ENCODE data around the gene OSTF1.
A peak's percentile ranks its signal among the peaks of the same experiment; 100 is the strongest.

The OSTF1 gene

GRCh38 chr9:75105841-75106240 is 17.5 kb downstream of the OSTF1 start:
- 84% methylated on average over 2 of the region's 2 CpGs for WGBS
- peaks cover 2% of the 10 kb centered on the region for H3K4me1 ChIP-seq (ENCODE audit: control insufficient read depth, insufficient read depth, low read depth, low read length)
- H3K4ac ChIP-seq (ENCODE audit: low read depth in 1 of 2, low read length in 2 of 2) = no peak overlapping the region
- H3K4me3 ChIP-seq (ENCODE audit: insufficient read depth in 1 of 2, low read depth in 1 of 2, low read length in 2 of 2) = no peak overlapping the region
- no peaks in the 10 kb centered on the region for H3K9me3 ChIP-seq (ENCODE audit: control insufficient read depth, low read length)
- no peak overlapping the region for H2BK120ac ChIP-seq (ENCODE audit: low read depth, low read length)
- no peak overlapping the region for H3K4me2 ChIP-seq (ENCODE audit: low read length, poor library complexity, severe bottlenecking)
- no peak overlapping the region for H3K18ac ChIP-seq (ENCODE audit: low read depth in 1 of 2, low read length in 2 of 2)
- no peak overlapping the region for H3K27ac ChIP-seq (ENCODE audit: low read length, poor library complexity, severe bottlenecking)
- no peak overlapping the region for H3K9ac ChIP-seq (ENCODE audit: low read length)
- no peak overlapping the region for H2AFZ ChIP-seq (ENCODE audit: low read depth, low read length)
- H3K14ac ChIP-seq (ENCODE audit: low read length in 2 of 2) = no peak overlapping the region
- H3K79me1 ChIP-seq (replicated peaks; ENCODE audit: low read length, poor library complexity, severe bottlenecking) = peaks cover 31% of the 10 kb centered on the region
- no peak for DNase-seq
- no peaks in the 10 kb centered on the region for H3K27me3 ChIP-seq (ENCODE audit: control insufficient read depth in 1 of 2, insufficient read depth in 1 of 2, low read length in 2 of 2)
- no peaks in the 10 kb centered on the region for H3K36me3 ChIP-seq (ENCODE audit: control insufficient read depth in 1 of 2, insufficient read depth in 2 of 2, low read depth in 1 of 2, low read length in 2 of 2)
- no peak overlapping the region for H2AK5ac ChIP-seq (ENCODE audit: low read length, severe bottlenecking)
- H2BK12ac ChIP-seq (ENCODE audit: low read length in 2 of 2) = no peak overlapping the region
- no peak overlapping the region for H2BK15ac ChIP-seq (ENCODE audit: low read depth, poor library complexity, severe bottlenecking)
- H3K23ac ChIP-seq (ENCODE audit: low read length in 2 of 2) = no peak overlapping the region
- H2BK5ac ChIP-seq (ENCODE audit: low read depth, low read length, poor library complexity, severe bottlenecking) = no peak overlapping the region
- H4K91ac ChIP-seq (ENCODE audit: low read length) = no peak overlapping the region
- no peak overlapping the region for H4K8ac ChIP-seq (ENCODE audit: low read length)

GRCh38 chr9:75106857-75107256 is 18.5 kb downstream of the OSTF1 start:
- no peak overlapping the region for H2BK12ac ChIP-seq (ENCODE audit: low read length in 2 of 2)
- H3K18ac ChIP-seq (ENCODE audit: low read depth in 1 of 2, low read length in 2 of 2) = no peak overlapping the region
- no peak for DNase-seq
- no peaks in the 10 kb centered on the region for H3K27me3 ChIP-seq (ENCODE audit: control insufficient read depth in 1 of 2, insufficient read depth in 1 of 2, low read length in 2 of 2)
- H2BK5ac ChIP-seq (ENCODE audit: low read depth, low read length, poor library complexity, severe bottlenecking) = no peak overlapping the region
- H4K8ac ChIP-seq (ENCODE audit: low read length) = no peak overlapping the region
- no peak overlapping the region for H2AK5ac ChIP-seq (ENCODE audit: low read length, severe bottlenecking)
- H2BK15ac ChIP-seq (ENCODE audit: low read depth, poor library complexity, severe bottlenecking) = no peak overlapping the region
- H2BK120ac ChIP-seq (ENCODE audit: low read depth, low read length) = no peak overlapping the region
- H3K9ac ChIP-seq (ENCODE audit: low read length) = no peak overlapping the region
- H3K4me2 ChIP-seq (ENCODE audit: low read length, poor library complexity, severe bottlenecking) = no peak overlapping the region
- H3K4me1 ChIP-seq (ENCODE audit: control insufficient read depth, insufficient read depth, low read depth, low read length) = no peaks in the 10 kb centered on the region
- no peaks in the 10 kb centered on the region for H3K36me3 ChIP-seq (ENCODE audit: control insufficient read depth in 1 of 2, insufficient read depth in 2 of 2, low read depth in 1 of 2, low read length in 2 of 2)
- no peaks in the 10 kb centered on the region for H3K9me3 ChIP-seq (ENCODE audit: control insufficient read depth, low read length)
- H3K79me1 ChIP-seq (replicated peaks; ENCODE audit: low read length, poor library complexity, severe bottlenecking) = peaks cover 28% of the 10 kb centered on the region
- no peak overlapping the region for H2AFZ ChIP-seq (ENCODE audit: low read depth, low read length)
- no peak overlapping the region for H3K27ac ChIP-seq (ENCODE audit: low read length, poor library complexity, severe bottlenecking)
- H3K23ac ChIP-seq (ENCODE audit: low read length in 2 of 2) = no peak overlapping the region
- H4K91ac ChIP-seq (ENCODE audit: low read length) = no peak overlapping the region
- WGBS = 100% methylated on average over 5 of the region's 6 CpGs
- H3K4ac ChIP-seq (ENCODE audit: low read depth in 1 of 2, low read length in 2 of 2) = no peak overlapping the region
- no peak overlapping the region for H3K14ac ChIP-seq (ENCODE audit: low read length in 2 of 2)
- no peak overlapping the region for H3K4me3 ChIP-seq (ENCODE audit: insufficient read depth in 1 of 2, low read depth in 1 of 2, low read length in 2 of 2)

GRCh38 chr9:75108571-75108970 is 20.3 kb downstream of the OSTF1 start:
- Histone ChIP-seq H3K14ac (ENCODE audit: low read length in 2 of 2) (no peak overlapping the region), H3K23ac (ENCODE audit: low read length in 2 of 2) (no peak overlapping the region), H2BK5ac (ENCODE audit: low read depth, low read length, poor library complexity, severe bottlenecking) (no peak overlapping the region), H2AFZ (ENCODE audit: low read depth, low read length) (no peak overlapping the region), H3K27me3 (ENCODE audit: control insufficient read depth in 1 of 2, insufficient read depth in 1 of 2, low read length in 2 of 2) (no peaks in the 10 kb centered on the region), H3K9me3 (ENCODE audit: control insufficient read depth, low read length) (no peaks in the 10 kb centered on the region), H3K4ac (ENCODE audit: low read depth in 1 of 2, low read length in 2 of 2) (no peak overlapping the region), H3K27ac (ENCODE audit: low read length, poor library complexity, severe bottlenecking) (no peak overlapping the region), H3K4me2 (ENCODE audit: low read length, poor library complexity, severe bottlenecking) (no peak overlapping the region), H2BK12ac (ENCODE audit: low read length in 2 of 2) (no peak overlapping the region), H3K79me1 (replicated peaks; ENCODE audit: low read length, poor library complexity, severe bottlenecking) (peaks cover 26% of the 10 kb centered on the region), H2AK5ac (ENCODE audit: low read length, severe bottlenecking) (no peak overlapping the region), H3K18ac (ENCODE audit: low read depth in 1 of 2, low read length in 2 of 2) (no peak overlapping the region), H4K8ac (ENCODE audit: low read length) (no peak overlapping the region), H4K91ac (ENCODE audit: low read length) (no peak overlapping the region), H3K4me1 (ENCODE audit: control insufficient read depth, insufficient read depth, low read depth, low read length) (no peaks in the 10 kb centered on the region), H3K4me3 (ENCODE audit: insufficient read depth in 1 of 2, low read depth in 1 of 2, low read length in 2 of 2) (no peak overlapping the region), H2BK15ac (ENCODE audit: low read depth, poor library complexity, severe bottlenecking) (no peak overlapping the region), H3K36me3 (ENCODE audit: control insufficient read depth in 1 of 2, insufficient read depth in 2 of 2, low read depth in 1 of 2, low read length in 2 of 2) (no peaks in the 10 kb centered on the region), H3K9ac (ENCODE audit: low read length) (peak overlapping the region; percentile 45), H2BK120ac (ENCODE audit: low read depth, low read length) (no peak overlapping the region)
- DNase-seq = peak; percentile 77
- WGBS = 31% methylated on average over 2 of the region's 4 CpGs

DNA sequence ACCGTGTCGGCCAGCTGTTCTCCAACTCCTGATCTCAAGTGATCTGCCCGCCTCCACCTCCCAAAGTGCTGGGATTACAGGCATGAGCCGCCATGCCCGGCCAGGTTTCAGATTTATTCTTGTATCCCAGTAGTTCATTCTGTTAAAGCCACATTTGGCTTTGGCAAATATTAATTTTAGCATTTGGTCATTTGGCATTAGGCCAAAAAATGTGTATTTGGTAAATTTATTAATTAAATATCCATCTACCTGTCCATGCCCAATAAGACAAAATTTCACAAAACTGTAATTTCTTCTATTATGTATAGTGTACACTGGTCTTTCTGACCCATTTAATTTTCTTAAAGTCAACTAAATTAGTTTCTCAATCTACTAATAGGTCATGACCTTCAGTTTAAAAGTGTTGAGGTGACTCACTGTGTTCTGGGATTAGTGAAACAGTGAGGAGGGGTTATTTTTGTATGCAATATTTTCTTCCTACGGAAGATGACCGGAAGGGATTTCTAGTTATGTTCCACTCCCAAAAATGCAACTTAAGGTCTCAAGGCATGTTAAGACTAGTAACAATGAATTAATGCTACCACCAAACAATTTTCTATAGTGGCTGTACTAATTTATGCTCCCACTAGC is 21.0 kb downstream of the OSTF1 start:
- no peaks in the 10 kb centered on the region for H3K27me3 ChIP-seq (ENCODE audit: control insufficient read depth in 1 of 2, insufficient read depth in 1 of 2, low read length in 2 of 2)

More for the DNA sequence above, 21.0 kb downstream of the OSTF1 start:
- no peak overlapping the region for H2BK120ac ChIP-seq (ENCODE audit: low read depth, low read length)
- no peaks in the 10 kb centered on the region for H3K9me3 ChIP-seq (ENCODE audit: control insufficient read depth, low read length)
- no peak overlapping the region for H4K8ac ChIP-seq (ENCODE audit: low read length)
- H3K36me3 ChIP-seq (ENCODE audit: control insufficient read depth in 1 of 2, insufficient read depth in 2 of 2, low read depth in 1 of 2, low read length in 2 of 2) = no peaks in the 10 kb centered on the region
- DNase-seq = no peak
- no peak overlapping the region for H2AFZ ChIP-seq (ENCODE audit: low read depth, low read length)
- H2BK5ac ChIP-seq (ENCODE audit: low read depth, low read length, poor library complexity, severe bottlenecking) = no peak overlapping the region
- H3K23ac ChIP-seq (ENCODE audit: low read length in 2 of 2) = no peak overlapping the region
- H3K9ac ChIP-seq (ENCODE audit: low read length) = no peak overlapping the region
- no peak overlapping the region for H3K27ac ChIP-seq (ENCODE audit: low read length, poor library complexity, severe bottlenecking)
- 98% methylated on average over 4 of the region's 7 CpGs for WGBS
- H2AK5ac ChIP-seq (ENCODE audit: low read length, severe bottlenecking) = no peak overlapping the region
- H3K18ac ChIP-seq (ENCODE audit: low read depth in 1 of 2, low read length in 2 of 2) = no peak overlapping the region
- no peak overlapping the region for H2BK15ac ChIP-seq (ENCODE audit: low read depth, poor library complexity, severe bottlenecking)
- H2BK12ac ChIP-seq (ENCODE audit: low read length in 2 of 2) = no peak overlapping the region
- H3K4me1 ChIP-seq (ENCODE audit: control insufficient read depth, insufficient read depth, low read depth, low read length) = no peaks in the 10 kb centered on the region
- peaks cover 20% of the 10 kb centered on the region for H3K79me1 ChIP-seq (replicated peaks; ENCODE audit: low read length, poor library complexity, severe bottlenecking)
- no peak overlapping the region for H3K4me2 ChIP-seq (ENCODE audit: low read length, poor library complexity, severe bottlenecking)
- H4K91ac ChIP-seq (ENCODE audit: low read length) = no peak overlapping the region
- no peak overlapping the region for H3K4ac ChIP-seq (ENCODE audit: low read depth in 1 of 2, low read length in 2 of 2)
- H3K4me3 ChIP-seq (ENCODE audit: insufficient read depth in 1 of 2, low read depth in 1 of 2, low read length in 2 of 2) = no peak overlapping the region
- H3K14ac ChIP-seq (ENCODE audit: low read length in 2 of 2) = no peak overlapping the region

Measured in mesenchymal stem cell (in vitro differentiated cells and primary cell).